Omental fat pad (tissue), 4 donors: ENCODE results near the gene SIRPB2. TPM values are rescaled to one million over a fixed set of nuclear protein-coding genes. Genes with fewer than 3 reads are reported as not detected.

ENCODE experiments used
- ATAC-seq: fragments of 150-250 bp; one replicate; pipeline ENCODE4 v1.9.1; 2016; ENCODE audit warnings: mild to moderate bottlenecking, moderate library complexity; ENCODE audit not compliant: low FRiP score
- DNase-seq: peaks from one replicate; pipeline ENCODE4 v3.0.0-alpha.2; 2019; ENCODE audit warnings: low spot score
- total RNA-seq, 4 donors: library from RNA; depleted of rRNA; stranded (reverse); fragments of >200 nt; gene quantifications; one replicate each; pipeline ENCODE4 v1.1.0, GENCODE V29; 2016
- TF ChIP-seq, protein P1 (sequence below), 3 donors: fragments of 450-650 bp; IDR thresholded peaks; one replicate each; pipeline ENCODE4 v1.5.1; 2016 to 2017; ENCODE audit warnings: antibody characterized with exemption in 3 of 3, mild to moderate bottlenecking in 3 of 3, moderate library complexity in 2 of 3

Gene SIRPB2
- total RNA-seq, 4 donors from 2014 or later = 13.6 to 35.0 (median 25.7) TPM

- TF ChIP-seq, protein P1, sequence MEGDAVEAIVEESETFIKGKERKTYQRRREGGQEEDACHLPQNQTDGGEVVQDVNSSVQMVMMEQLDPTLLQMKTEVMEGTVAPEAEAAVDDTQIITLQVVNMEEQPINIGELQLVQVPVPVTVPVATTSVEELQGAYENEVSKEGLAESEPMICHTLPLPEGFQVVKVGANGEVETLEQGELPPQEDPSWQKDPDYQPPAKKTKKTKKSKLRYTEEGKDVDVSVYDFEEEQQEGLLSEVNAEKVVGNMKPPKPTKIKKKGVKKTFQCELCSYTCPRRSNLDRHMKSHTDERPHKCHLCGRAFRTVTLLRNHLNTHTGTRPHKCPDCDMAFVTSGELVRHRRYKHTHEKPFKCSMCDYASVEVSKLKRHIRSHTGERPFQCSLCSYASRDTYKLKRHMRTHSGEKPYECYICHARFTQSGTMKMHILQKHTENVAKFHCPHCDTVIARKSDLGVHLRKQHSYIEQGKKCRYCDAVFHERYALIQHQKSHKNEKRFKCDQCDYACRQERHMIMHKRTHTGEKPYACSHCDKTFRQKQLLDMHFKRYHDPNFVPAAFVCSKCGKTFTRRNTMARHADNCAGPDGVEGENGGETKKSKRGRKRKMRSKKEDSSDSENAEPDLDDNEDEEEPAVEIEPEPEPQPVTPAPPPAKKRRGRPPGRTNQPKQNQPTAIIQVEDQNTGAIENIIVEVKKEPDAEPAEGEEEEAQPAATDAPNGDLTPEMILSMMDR (IDR thresholded peaks at IDR 0.05) = no peak
- DNase-seq = no peak
Measured at GRCh38 chr20:1472556-1473245, 18.5 kb downstream of the SIRPB2 start.

DNA sequence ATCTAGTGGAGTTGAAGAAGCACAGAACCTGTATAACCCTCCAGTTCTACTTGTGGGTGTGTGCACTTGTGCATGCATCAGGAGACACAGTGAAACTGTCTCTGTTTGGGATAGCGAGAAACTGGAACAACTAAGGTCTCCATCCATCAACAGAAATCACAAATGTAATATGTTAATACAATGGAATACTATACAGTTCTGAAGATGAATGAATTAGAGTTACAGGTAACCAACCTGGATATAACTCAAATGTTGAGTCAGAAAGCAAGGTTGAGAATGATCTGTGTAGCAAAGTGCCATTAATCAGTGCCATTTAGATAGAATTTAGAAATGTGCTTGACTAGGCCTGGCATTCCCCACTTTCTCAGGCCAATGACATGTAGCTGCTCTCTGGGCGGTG lies 20.0 kb downstream of the SIRPB2 start:
- ATAC-seq (no peak), DNase-seq (no peak)
- TF ChIP-seq, protein P1 (IDR thresholded peaks at IDR 0.05) = no peak

More at GRCh38 chr20:1472556-1473245, 18.5 kb downstream of the SIRPB2 start:
- no peak for ATAC-seq

DNA sequence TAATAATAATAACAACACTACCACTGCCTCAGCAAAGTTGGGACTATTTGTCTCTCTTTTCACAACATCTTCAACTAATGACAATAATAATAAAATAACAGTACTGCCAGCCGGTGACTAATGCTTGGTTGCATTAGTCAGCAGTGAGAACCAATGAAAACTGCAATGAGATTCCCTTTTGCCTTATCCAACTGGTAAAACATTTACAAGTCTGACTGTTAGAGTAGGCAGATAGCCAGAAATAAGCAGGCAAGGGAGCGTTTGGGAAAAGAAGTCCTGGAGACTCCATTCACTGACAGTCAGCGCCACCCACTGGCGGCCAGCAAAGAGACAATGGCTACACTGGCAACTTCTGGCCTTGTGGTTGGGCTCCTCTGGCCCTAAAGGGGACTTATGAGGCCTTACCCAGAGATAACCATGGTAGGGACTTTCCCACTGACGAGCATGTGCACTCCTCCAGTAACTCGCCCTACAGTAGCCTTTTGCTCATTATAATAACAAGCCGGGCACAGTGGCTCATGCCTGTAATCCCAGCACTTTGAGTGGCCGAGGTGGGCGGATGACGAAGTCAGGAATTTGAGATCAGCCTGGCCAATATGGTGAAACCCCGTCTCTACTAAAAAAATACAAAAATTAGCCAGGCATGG lies 21.2 kb downstream of the SIRPB2 start:
- peak; percentile 60 for DNase-seq
- ATAC-seq = peak; percentile 41
- TF ChIP-seq, protein P1 (IDR thresholded peaks at IDR 0.05) = peak in 1 of 3 donors; percentile 30

DNA sequence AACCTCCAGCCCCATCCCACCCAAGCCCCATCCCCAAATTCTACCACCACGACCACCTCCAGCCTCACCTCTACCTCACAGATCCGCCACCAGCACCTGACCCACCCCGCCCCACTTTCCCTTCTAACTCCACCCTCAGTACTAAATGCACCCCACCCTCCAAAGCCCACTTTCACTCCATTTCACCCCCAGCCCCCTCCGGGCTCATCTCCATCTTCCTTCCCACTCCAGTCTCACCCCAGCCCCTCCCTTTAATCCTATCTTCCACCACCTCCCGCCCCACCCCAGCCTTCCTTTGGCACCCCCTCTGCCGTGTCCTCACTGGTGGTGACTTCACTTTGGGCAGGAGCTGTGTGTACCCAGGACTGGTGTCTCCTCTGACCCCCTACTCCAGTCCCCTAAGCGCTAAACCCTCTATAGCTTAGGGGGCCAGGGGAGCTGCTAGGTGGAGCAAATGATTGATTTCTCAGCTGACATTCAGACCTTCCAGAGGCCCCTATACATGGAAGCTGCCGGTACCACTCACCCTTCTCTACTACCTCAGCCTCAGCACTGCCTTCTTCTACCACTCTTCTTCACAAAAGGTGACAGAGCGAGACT lies 21.8 kb downstream of the SIRPB2 start:
- no peak for DNase-seq
- TF ChIP-seq, protein P1 (IDR thresholded peaks at IDR 0.05) = no peak
- no peak for ATAC-seq

DNA sequence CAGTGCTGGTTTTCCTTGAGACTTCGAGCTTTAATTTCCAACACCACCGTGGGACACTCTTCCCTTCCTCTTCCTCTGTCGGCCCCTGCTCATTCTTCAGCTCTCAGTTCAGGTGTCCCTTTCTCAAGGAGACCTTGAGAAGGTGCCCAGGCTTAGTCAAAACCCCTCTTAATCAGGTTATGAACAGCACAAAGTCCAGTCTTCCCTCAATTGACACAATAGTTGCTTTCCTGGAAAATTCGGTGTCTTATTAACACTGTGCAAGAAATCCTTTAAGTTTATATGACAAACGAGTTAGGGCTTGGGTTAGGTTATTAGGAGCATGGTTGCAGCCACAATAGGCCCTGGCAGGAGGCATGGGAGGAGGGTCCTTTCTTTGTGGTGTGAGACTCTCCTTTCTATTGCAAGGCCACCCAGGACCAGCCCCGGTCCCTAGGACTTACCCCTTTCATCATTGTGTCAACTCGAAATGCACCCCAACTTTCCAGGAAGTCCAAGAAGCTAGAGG lies 23.0 kb downstream of the SIRPB2 start:
- TF ChIP-seq, protein P1 (IDR thresholded peaks at IDR 0.05) = no peak
- ATAC-seq = no peak
- DNase-seq = no peak

- TF ChIP-seq, protein P1 (IDR thresholded peaks at IDR 0.05) = no peak
- DNase-seq (no peak), ATAC-seq (no peak)
Measured at GRCh38 chr20:1467355-1468116, 23.7 kb downstream of the SIRPB2 start.
